Cerebellar cortex (tissue), 1 donor: ENCODE results near the gene ASB12.

Source experiments
- DNase-seq: peaks from one replicate; pipeline ENCODE4 v3.0.0-alpha.2; 2015; ENCODE audit warnings: low spot score

Gene ASB12

GRCh38 chrX:64186974-64187761, 43.2 kb downstream of the ASB12 start:
- DNase-seq = no peak

GRCh38 chrX:64184396-64184795, 46.0 kb downstream of the ASB12 start:
- no peak for DNase-seq

GRCh38 chrX:64182208-64182607, 48.2 kb downstream of the ASB12 start:
- no peak for DNase-seq

- no peak for DNase-seq
Measured at GRCh38 chrX:64176876-64177275, 53.5 kb downstream of the ASB12 start.
